ENCODE data around the gene KLHL17.
"Not testable (repeated sequence)": the region's sequence is repeated elsewhere in the genome, so short reads cannot be mapped to it uniquely, and the experiment has no call there.

The KLHL17 gene

GRCh38 chr1:975365-975764 lies 15.0 kb downstream of the KLHL17 start:
- DNase-seq: no peak
- in situ Hi-C loops (cut with MboI; ENCODE audit: low pct_unique_long_range_greater_than_20kb, low sequenced_read_pairs): no loop called here

DNA sequence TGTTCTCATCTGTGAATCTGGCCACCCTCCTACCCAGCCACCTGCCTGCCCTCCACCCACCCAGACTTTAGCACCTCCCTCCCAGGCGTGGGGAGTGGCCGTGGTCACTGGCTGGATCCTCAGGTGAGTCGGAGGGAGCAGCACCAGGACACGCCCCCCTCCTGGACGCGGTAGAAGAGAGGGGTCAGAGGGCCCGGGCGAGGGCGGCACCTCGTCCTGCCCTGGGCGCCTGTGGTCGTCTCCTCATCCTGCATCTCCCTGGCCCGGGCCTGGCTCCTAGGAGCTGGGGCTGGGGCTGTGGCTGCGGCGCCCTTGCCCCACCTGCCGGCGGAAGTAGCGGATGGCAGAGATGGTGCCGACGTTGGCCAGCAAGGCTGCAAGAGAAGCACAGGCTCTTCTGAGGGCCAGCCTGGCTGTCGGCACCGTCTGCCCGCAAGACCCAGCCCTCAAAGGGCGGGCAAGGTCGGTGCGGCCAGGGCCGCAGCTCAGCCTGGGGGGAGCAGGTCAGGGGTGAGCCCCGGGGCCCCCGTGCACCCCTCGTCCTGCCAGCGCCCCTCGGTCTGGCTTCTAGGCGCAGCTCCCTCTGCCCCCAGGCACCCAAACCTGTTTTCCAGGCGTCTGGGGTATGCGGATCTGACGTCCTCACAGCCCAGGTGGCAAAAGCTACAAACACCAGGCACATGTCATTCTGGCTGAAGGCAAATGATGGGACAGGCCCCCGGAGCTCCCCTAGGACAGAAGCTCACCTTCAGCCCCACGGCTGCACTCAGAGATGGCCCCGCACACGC lies 15.7 kb downstream of the KLHL17 start:
- peak; percentile 78 for DNase-seq
- in situ Hi-C loops (cut with MboI; ENCODE audit: low pct_unique_long_range_greater_than_20kb, low sequenced_read_pairs): no loop called here

DNA sequence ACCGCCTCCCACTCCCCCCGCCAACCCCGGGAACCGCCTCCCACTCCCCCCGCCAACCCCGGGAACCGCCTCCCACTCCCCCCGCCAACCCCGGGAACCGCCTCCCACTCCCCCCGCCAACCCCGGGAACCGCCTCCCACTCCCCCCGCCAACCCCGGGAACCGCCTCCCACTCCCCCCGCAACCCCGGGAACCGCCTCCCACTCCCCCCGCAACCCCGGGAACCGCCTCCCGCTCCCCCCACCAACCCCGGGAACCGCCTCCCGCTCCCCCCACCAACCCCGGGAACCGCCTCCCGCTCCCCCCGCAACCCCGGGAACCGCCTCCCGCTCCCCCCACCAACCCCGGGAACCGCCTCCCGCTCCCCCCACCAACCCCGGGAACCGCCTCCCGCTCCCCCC lies 16.4 kb downstream of the KLHL17 start:
- in situ Hi-C loops (cut with MboI; ENCODE audit: low pct_unique_long_range_greater_than_20kb, low sequenced_read_pairs); DNase-seq: not testable (repeated sequence)

- in situ Hi-C loops (cut with MboI; ENCODE audit: low pct_unique_long_range_greater_than_20kb, low sequenced_read_pairs): no loop called here
- DNase-seq: no peak
Observed at GRCh38 chr1:978069-978834, 17.9 kb downstream of the KLHL17 start.

DNA sequence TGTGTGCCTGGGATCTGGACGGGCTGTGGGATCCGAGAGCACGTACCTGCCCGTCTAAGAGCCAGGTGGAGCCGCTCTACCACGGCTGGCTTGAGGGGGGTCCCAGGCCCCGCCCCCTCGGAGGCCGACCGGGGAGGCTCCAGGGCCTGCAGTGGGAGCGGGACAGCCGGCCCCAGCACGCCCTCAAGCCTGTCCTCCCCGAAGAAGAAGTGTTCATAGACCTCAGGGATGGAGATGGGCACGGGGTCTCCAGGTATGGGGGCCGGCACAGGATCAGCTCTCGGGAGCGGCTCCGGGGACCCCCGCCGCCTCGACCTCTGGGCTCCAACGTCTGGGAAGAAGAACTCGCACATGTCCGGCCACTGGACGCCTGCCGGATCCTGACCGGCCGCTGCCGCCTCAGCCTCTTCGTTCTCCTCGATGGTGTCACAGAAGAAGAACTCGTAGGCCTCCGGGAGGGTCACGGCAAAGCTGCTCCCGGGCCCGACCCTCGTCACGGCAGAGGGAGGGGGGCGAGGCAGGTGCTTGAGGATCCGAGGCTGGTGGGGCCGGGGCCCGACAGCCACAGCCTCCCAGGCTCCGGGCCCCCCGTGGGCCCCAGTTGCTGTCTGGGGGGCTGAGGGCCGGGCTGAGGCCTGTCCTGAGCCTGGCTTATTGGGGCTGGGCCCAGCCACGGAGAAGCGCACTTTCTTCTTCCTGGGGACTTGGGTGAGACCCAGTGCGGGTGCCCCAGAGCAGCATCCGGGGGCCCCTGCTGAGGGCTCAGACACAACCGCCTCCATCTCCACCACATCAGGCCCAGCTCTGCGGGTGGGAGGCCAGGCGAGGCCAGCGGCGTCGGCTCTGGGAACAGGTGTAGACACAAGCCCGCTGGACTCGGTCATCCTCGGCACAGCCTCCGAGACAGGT lies 18.7 kb downstream of the KLHL17 start:
- DNase-seq: no peak

GRCh38 chr1:979744-980072 lies 19.3 kb downstream of the KLHL17 start:
- DNase-seq: no peak
- in situ Hi-C loops (cut with MboI; ENCODE audit: low pct_unique_long_range_greater_than_20kb, low sequenced_read_pairs): no loop called here

More for the DNA sequence above, 18.7 kb downstream of the KLHL17 start:
- in situ Hi-C loops (cut with MboI; ENCODE audit: low pct_unique_long_range_greater_than_20kb, low sequenced_read_pairs): no loop called here

DNA sequence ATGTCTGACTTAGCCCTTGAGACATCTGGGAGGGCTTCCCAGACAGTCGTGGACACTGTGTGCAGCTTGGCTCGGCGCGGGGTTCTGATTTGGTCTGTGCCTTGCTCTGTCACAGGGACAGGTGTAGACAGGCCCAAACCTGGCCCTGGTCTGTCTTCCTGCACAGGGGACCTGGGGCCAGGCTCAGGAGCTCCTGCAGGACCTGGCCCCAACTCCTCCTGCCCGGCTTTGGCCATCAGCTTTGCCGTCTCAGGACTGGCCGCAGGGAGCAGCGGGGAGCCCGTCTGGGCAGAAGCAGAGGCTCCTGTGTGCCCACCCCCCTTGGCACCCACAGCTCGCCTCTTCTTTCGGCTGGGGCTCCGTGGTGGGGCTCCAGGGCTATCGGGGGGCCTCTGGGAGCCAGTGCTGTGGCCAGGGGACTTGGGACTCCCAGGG lies 19.8 kb downstream of the KLHL17 start:
- in situ Hi-C loops (cut with MboI; ENCODE audit: low pct_unique_long_range_greater_than_20kb, low sequenced_read_pairs): no loop called here
- no peak for DNase-seq

GRCh38 chr1:980602-981395 lies 20.4 kb downstream of the KLHL17 start:
- no peak for DNase-seq
- in situ Hi-C loops (cut with MboI; ENCODE audit: low pct_unique_long_range_greater_than_20kb, low sequenced_read_pairs): no loop called here

GRCh38 chr1:981491-981954 lies 21.1 kb downstream of the KLHL17 start:
- in situ Hi-C loops (cut with MboI; ENCODE audit: low pct_unique_long_range_greater_than_20kb, low sequenced_read_pairs): no loop called here

GRCh38 chr1:981955-982558 lies 21.7 kb downstream of the KLHL17 start, which contains the start of gene PERM1:
Gene PERM1, minus strand, starts transcription at chr1:982093. Its CDS starts 1,064 bp downstream, at chr1:981029.
- in situ Hi-C loops (cut with MboI; ENCODE audit: low pct_unique_long_range_greater_than_20kb, low sequenced_read_pairs): no loop called here
- no peak for DNase-seq

More at GRCh38 chr1:981491-981954, 21.1 kb downstream of the KLHL17 start:
- no peak for DNase-seq

- no peak for DNase-seq
- in situ Hi-C loops (cut with MboI; ENCODE audit: low pct_unique_long_range_greater_than_20kb, low sequenced_read_pairs): no loop called here
Observed at GRCh38 chr1:982765-983436, 22.5 kb downstream of the KLHL17 start.

DNA sequence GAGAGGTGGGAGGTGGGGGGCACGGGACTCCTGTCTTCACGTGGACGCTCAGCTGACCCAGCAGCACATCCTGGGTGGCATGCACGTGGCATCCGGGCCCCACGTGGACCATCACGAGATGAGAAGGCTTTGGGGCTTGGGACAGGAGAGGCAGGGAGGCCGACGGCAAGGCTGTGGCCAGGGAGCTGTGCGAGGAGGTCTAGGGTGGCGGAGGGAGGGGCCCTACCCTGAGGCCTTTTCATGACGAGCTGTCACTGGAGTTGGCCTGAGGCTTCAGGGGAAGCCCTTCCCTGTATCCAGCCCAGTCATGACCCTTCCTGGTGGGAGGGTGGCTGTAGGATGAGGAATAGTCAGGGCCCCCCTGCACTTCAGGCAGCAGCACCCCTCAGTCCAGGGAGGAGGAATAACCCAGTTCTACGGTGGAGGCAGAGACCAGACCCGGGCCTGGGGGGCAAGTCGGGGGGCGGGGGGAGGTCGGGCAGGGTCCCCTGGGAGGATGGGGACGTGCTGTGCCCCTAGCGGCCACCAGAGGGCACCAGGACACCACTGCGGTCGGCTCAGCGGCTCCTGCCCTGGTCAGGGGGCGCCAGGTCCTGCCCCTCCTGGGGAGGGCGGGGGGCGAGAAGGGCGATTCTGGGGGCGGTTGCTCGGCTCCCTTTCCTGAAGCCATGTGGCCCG lies 23.6 kb downstream of the KLHL17 start:
- DNase-seq: no peak

GRCh38 chr1:984476-984814 lies 24.1 kb downstream of the KLHL17 start:
- DNase-seq: no peak
- in situ Hi-C loops (cut with MboI; ENCODE audit: low pct_unique_long_range_greater_than_20kb, low sequenced_read_pairs): no loop called here

More for the DNA sequence above, 23.6 kb downstream of the KLHL17 start:
- in situ Hi-C loops (cut with MboI; ENCODE audit: low pct_unique_long_range_greater_than_20kb, low sequenced_read_pairs): no loop called here

GRCh38 chr1:985126-985525 lies 24.7 kb downstream of the KLHL17 start:
- in situ Hi-C loops (cut with MboI; ENCODE audit: low pct_unique_long_range_greater_than_20kb, low sequenced_read_pairs): no loop called here
- no peak for DNase-seq

DNA sequence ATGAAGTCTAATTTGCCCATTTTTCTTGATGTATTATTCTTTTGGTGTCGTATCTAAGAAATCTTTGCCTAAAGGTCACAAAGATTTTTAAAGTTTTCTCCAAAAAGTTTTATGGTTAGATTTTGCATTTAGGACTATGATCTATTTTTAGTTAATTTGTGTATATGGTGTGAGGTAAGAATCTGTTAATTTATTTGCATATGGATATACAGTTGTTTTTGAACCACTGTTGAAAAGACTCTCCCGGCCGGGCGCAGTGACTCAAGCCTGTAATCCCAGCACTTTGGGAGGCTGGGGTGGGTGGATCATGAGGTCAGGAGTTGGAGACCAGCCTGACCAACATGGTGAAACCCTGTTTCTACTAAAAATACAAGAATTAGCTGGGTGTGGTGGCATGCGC lies 27.7 kb downstream of the KLHL17 start:
- DNase-seq; in situ Hi-C loops (cut with MboI; ENCODE audit: low pct_unique_long_range_greater_than_20kb, low sequenced_read_pairs): not testable (repeated sequence)

DNA sequence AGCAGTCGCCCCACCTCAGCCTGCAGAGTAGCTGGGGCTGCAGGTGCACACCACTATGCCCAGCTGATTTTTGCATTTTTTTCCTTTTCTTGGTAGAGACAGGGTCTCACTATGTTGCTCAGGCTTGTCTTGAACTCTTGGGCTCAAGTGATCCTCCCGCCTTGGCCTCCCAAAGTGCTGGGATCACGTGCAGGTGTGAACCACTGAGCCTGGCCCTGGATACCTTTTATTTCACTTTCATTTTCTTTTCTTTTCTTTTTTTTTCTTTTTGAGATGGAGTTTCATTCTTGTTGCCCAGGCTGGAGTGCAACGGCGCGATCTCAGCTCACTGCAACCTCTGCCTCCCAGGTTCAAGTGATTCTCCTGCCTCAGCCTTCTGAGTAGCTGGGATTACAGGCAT lies 30.9 kb downstream of the KLHL17 start:
- DNase-seq; in situ Hi-C loops (cut with MboI; ENCODE audit: low pct_unique_long_range_greater_than_20kb, low sequenced_read_pairs): not testable (repeated sequence)

GRCh38 chr1:991895-992294 lies 31.5 kb downstream of the KLHL17 start:
- DNase-seq: no peak
- in situ Hi-C loops (cut with MboI; ENCODE audit: low pct_unique_long_range_greater_than_20kb, low sequenced_read_pairs): no loop called here
